Body of pancreas (tissue), 4 donors: ENCODE data around the gene EVL.

ENCODE experiments used
- POLR2A ChIP-seq, 3 donors: fragments of 450-650 bp; IDR thresholded peaks; one replicate each; pipeline ENCODE4 v1.6.1; 2016; ENCODE audit warnings: antibody characterized with exemption in 3 of 3, mild to moderate bottlenecking in 2 of 3
- TF ChIP-seq, protein P1 (sequence below), 7 experiments: fragments of 450-650 bp in 4 of 7; fragments of 200-600 bp in 3 of 7; sonication (generic) in 3 of 7; IDR thresholded peaks; one replicate each; pipeline ENCODE4 v1.5.1; 2016 to 2019; ENCODE audit warnings: antibody characterized with exemption in 7 of 7

DNA sequence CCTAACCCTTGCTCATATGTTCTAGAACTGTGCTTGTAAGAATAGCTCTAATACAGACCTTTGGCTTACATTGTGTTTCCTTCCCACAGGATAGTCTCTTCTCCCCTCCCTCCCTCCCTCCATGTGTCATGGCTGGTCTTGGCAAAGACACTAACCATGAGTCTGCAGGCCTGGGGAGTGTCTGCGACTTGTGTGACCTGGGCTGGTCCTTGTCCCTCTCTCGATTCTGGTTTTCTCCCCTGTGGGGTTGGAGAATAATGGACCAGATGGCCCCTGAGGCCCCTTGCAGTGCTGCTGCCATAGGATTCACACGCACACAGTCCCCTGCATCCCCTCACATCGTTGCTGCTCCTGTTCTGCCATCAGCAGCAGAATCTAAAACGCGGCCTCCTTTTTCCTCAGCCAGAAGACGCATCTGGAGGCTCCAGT is 64.0 kb downstream of the EVL start:
- TF ChIP-seq, protein P1, sequence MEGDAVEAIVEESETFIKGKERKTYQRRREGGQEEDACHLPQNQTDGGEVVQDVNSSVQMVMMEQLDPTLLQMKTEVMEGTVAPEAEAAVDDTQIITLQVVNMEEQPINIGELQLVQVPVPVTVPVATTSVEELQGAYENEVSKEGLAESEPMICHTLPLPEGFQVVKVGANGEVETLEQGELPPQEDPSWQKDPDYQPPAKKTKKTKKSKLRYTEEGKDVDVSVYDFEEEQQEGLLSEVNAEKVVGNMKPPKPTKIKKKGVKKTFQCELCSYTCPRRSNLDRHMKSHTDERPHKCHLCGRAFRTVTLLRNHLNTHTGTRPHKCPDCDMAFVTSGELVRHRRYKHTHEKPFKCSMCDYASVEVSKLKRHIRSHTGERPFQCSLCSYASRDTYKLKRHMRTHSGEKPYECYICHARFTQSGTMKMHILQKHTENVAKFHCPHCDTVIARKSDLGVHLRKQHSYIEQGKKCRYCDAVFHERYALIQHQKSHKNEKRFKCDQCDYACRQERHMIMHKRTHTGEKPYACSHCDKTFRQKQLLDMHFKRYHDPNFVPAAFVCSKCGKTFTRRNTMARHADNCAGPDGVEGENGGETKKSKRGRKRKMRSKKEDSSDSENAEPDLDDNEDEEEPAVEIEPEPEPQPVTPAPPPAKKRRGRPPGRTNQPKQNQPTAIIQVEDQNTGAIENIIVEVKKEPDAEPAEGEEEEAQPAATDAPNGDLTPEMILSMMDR (IDR thresholded peaks at IDR 0.05): no peak
- no peak for TF ChIP-seq POLR2A (IDR thresholded peaks at IDR 0.05)
